Right lobe of liver (tissue), 4 donors: ENCODE measurements around the gene CDC42BPG.

ENCODE experiments used
- CTCF ChIP-seq, 4 donors: fragments of 200-600 bp in 3 of 4; fragments of 450-650 bp in 1 of 4; IDR thresholded peaks; one replicate each; pipeline versions ENCODE4 v1.5.1 to v1.8.0; 2016 to 2022; ENCODE audit warnings: antibody characterized with exemption in 4 of 4, mild to moderate bottlenecking in 2 of 4
- POLR2A ChIP-seq: fragments of 450-650 bp; IDR thresholded peaks from one replicate; pipeline ENCODE4 v1.6.1; 2017; ENCODE audit warnings: antibody characterized with exemption, mild to moderate bottlenecking
- donor health status: DM: no; HTN: no; CAD: no.
- donor health status: DM: no; HTN: no; CAD: no.
- donor health status: DM: no; HTN: yes; CAD: no.

- TF ChIP-seq POLR2A (no peak), CTCF (IDR thresholded peaks at IDR 0.05) (no peak)
Observed at GRCh38 chr11:64865286-64866172, 21.1 kb upstream of the CDC42BPG start.
